Activated CD4-positive, alpha-beta T cell treated with anti-CD3 and anti-CD28 coated beads, Interleukin-10, Interleukin-2, amounts not matched to agents 100 ng/mL and 50 ng/mL, durations not matched to agents 16 hours and 8 hours (primary cell): ENCODE data around the gene SPRY1.

Experiments
- DNase-seq: peaks from one replicate; pipeline ENCODE4 v3.0.0-alpha.2; 2020

Gene SPRY1

GRCh38 chr4:123396307-123397143 lies at the start of gene SPRY1:
SPRY1 (plus strand) TSS chr4:123396795; CDS start chr4:123401592, 4,797 bp downstream.
- DNase-seq = peak; percentile 86

- no peak for DNase-seq
Measured at GRCh38 chr4:123346951-123347350, 49.6 kb upstream of the SPRY1 start.

GRCh38 chr4:123348946-123349345 lies 47.6 kb upstream of the SPRY1 start:
- no peak for DNase-seq

- DNase-seq = no peak
Measured at GRCh38 chr4:123349421-123350190, 47.0 kb upstream of the SPRY1 start.

- peak; percentile 5 for DNase-seq
Measured at GRCh38 chr4:123350191-123350544, 46.4 kb upstream of the SPRY1 start.

- no peak for DNase-seq
Measured at GRCh38 chr4:123350726-123351125, 45.9 kb upstream of the SPRY1 start.

- DNase-seq = no peak
Measured at GRCh38 chr4:123351713-123352112, 44.9 kb upstream of the SPRY1 start.

GRCh38 chr4:123352240-123352945 lies 44.2 kb upstream of the SPRY1 start:
- no peak for DNase-seq

GRCh38 chr4:123352966-123353365 lies 43.6 kb upstream of the SPRY1 start:
- DNase-seq = no peak

GRCh38 chr4:123353656-123354055 lies 42.9 kb upstream of the SPRY1 start:
- DNase-seq = no peak

- DNase-seq = no peak
Measured at GRCh38 chr4:123354701-123355100, 41.9 kb upstream of the SPRY1 start.

GRCh38 chr4:123356921-123357320 lies 39.7 kb upstream of the SPRY1 start:
- no peak for DNase-seq

GRCh38 chr4:123359449-123360315 lies 36.9 kb upstream of the SPRY1 start:
- DNase-seq = no peak

- DNase-seq = no peak
Measured at GRCh38 chr4:123361195-123361861, 35.3 kb upstream of the SPRY1 start.

- no peak for DNase-seq
Measured at GRCh38 chr4:123362103-123362502, 34.5 kb upstream of the SPRY1 start.

GRCh38 chr4:123363729-123364128 lies 32.9 kb upstream of the SPRY1 start:
- DNase-seq = no peak

- DNase-seq = no peak
Measured at GRCh38 chr4:123364906-123365305, 31.7 kb upstream of the SPRY1 start.

- no peak for DNase-seq
Measured at GRCh38 chr4:123365412-123365811, 31.2 kb upstream of the SPRY1 start.

- no peak for DNase-seq
Measured at GRCh38 chr4:123366144-123366748, 30.3 kb upstream of the SPRY1 start.

- DNase-seq = no peak
Measured at GRCh38 chr4:123378794-123379193, 17.8 kb upstream of the SPRY1 start.

- DNase-seq = no peak
Measured at GRCh38 chr4:123379392-123379791, 17.2 kb upstream of the SPRY1 start.
